HL-60 (cell line): Measurements from ENCODE around the gene XK.

Experiments
- DNase-seq, 2 experiments: peaks; one replicate each; pipeline ENCODE4 v3.0.0-alpha.2; 2010 to 2020; ENCODE audit warnings: low read depth in 1 of 2, low spot score in 1 of 2
- H3K27ac ChIP-seq: fragments of 250-450 bp; sonication (Bioruptor Pico); replicated peaks from 2 replicates; pipeline ENCODE4 v1.5.1; 2020; ENCODE audit warnings: mild to moderate bottlenecking, moderate library complexity
- H3K27me3 ChIP-seq: fragments of 250-450 bp; sonication (Bioruptor Pico); 2 replicates; pipeline ENCODE4 v1.5.1; 2021; ENCODE audit warnings: mild to moderate bottlenecking, moderate library complexity; ENCODE audit not compliant: insufficient read depth, poor library complexity, severe bottlenecking
- H3K4me3 ChIP-seq: replicated peaks from 2 replicates; pipeline ENCODE4 v1.5.1; 2011; ENCODE audit warnings: mild to moderate bottlenecking, control low read depth, low read length; ENCODE audit not compliant: insufficient read depth
- CTCF ChIP-seq: IDR thresholded peaks from one replicate; pipeline ENCODE4 v1.5.1; 2011; ENCODE audit warnings: low read length, control low read depth, inconsistent platforms; ENCODE audit not compliant: insufficient read depth
- GABPA ChIP-seq: IDR thresholded peaks from 2 replicates; pipeline ENCODE4 v1.6.1; 2012; ENCODE audit warnings: low read depth
- POLR2AphosphoS5 ChIP-seq: IDR thresholded peaks from 2 replicates; pipeline ENCODE4 v1.6.1; 2012; ENCODE audit warnings: low read depth
- REST ChIP-seq: IDR thresholded peaks from 2 replicates; pipeline ENCODE4 v1.6.1; 2012; ENCODE audit warnings: low read depth; ENCODE audit not compliant: insufficient replicate concordance
- SPI1 ChIP-seq: IDR thresholded peaks from 2 replicates; pipeline ENCODE4 v1.6.1; 2012; ENCODE audit warnings: low read depth, mild to moderate bottlenecking, borderline replicate concordance

XK gene

DNA sequence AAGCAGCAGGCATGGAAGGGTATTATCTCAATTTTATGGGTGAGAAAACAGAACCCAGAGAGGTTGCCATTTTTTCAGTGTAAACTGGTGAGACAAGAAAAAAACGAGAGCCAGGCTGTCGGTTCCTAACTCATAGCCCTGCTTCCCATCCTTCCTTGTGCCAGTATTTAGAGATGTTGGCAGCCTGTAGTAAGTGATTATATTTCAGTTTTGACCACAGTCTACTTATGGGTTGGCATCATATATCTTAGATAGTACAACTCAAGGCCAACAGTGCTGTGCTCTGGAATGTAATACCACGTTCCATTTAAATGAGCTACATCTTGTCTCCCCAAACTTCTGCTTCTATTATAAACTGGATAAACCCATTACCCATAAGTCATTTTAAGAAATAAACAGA, 40.8 kb downstream of the XK start:
- H3K4me3 ChIP-seq, result no peak overlapping the region
- no peak for DNase-seq
- TF ChIP-seq SPI1, result no peak
- peaks cover 2% of the 10 kb centered on the region for H3K27me3 ChIP-seq
- H3K27ac ChIP-seq, result no peak overlapping the region

DNA sequence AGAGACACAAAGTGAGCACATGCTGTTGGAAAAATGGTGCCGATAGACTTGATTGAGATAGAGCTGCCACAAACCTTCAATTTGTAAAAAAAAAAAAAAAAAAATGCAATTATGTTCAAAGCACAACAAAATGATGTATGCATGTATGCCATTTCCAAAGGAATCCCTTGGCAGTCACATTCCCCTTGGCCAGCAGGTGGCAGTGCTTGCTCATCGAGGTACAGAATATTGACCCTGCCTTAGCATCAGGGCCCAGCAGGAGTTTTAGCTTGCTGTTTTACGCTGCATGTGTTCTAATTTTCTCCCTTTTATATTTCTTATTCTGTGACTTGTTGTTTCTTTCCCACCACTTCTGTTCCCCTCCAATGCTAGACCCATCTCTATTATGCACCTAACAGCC, 59.8 kb downstream of the XK start:
- Histone ChIP-seq H3K4me3 (no peak overlapping the region), H3K27me3 (peaks cover 5% of the 10 kb centered on the region), H3K27ac (peak overlapping the region; percentile 80)
- TF ChIP-seq CTCF (peak; percentile 45), GABPA (no peak)
- DNase-seq, result peak; percentile 49 to 90

DNA sequence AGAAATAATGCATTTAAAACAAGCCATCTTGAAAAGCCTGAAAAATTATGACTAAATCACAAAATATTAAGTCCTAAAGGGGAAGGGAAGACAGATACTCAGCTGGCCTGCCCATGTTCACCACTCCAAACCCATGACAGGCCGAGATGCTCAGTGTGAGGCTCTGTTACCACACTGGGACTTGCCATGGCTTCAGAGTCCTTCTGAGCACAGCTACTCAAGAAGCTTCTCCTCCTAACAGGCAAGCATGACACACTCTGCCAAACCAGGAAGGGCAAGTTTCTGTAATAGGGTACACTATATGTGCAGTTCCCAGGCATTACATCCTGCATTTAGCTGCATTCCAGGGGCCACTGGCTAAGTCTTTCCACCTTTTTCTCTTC, 60.2 kb downstream of the XK start:
- H3K27ac ChIP-seq, result peak overlapping the region; percentile 80
- peaks cover 3% of the 10 kb centered on the region for H3K27me3 ChIP-seq
- H3K4me3 ChIP-seq, result no peak overlapping the region
- no peak for TF ChIP-seq SPI1
- TF ChIP-seq GABPA, result no peak
- TF ChIP-seq POLR2AphosphoS5, result no peak
- no peak for TF ChIP-seq REST
- TF ChIP-seq CTCF, result no peak
- DNase-seq, result peak in 1 of 2 experiments; percentile 74

DNA sequence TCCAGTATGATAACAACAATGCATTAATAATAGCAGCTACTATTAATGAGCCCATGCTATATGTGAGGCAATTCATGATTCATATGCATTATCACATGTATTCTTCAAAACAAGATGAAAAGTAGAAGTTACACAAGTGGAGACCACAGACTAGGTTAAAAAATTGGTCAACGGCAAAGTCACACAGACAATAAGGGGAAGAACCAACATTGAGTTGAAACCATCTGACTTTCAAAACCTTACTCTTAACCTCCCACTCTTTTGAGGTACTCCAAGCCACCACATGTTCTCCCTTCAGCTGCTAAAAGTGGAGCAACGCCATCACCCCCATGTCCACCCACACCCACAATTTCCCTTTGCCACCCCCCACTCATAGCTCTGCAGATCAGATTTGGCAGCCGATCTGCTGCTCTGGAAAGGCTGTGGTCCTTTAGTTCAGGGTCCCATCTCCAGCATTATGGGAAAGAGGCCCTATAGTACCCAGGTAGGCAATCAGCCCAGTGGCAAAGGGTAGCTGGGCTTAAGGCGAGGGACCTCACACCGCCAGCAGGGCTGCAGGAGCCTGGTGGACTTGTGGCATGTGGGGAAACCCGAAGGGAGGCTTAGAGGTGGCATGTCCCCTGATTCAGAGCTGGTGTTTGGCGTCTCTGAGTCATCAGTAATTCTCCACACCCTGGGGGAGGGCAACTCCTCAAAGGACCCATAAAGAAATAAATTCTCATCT, 60.8 kb downstream of the XK start:
- peak; percentile 90 to 92 for DNase-seq

More for the DNA sequence above, 60.8 kb downstream of the XK start:
- peak; percentile 36; the same call in 1 of the 2 replicates for TF ChIP-seq SPI1
- TF ChIP-seq REST, result peak; percentile 50
- peak; percentile 91 for TF ChIP-seq POLR2AphosphoS5
- TF ChIP-seq CTCF, result no peak
- peak; percentile 55; the same call in 1 of the 2 replicates for TF ChIP-seq GABPA
- Histone ChIP-seq H3K4me3 (no peak overlapping the region), H3K27me3 (no peaks in the 10 kb centered on the region), H3K27ac (peak overlapping the region; percentile 80)
